GM15510 (cell line): ENCODE data around the gene SLC4A5.

Experiments used
- POLR2A ChIP-seq: IDR thresholded peaks from 3 replicates; pipeline ENCODE4 v1.6.1; 2011; ENCODE audit warnings: borderline replicate concordance; ENCODE audit not compliant: insufficient read length; ENCODE audit errors: extremely low read depth

Gene SLC4A5, protein sequence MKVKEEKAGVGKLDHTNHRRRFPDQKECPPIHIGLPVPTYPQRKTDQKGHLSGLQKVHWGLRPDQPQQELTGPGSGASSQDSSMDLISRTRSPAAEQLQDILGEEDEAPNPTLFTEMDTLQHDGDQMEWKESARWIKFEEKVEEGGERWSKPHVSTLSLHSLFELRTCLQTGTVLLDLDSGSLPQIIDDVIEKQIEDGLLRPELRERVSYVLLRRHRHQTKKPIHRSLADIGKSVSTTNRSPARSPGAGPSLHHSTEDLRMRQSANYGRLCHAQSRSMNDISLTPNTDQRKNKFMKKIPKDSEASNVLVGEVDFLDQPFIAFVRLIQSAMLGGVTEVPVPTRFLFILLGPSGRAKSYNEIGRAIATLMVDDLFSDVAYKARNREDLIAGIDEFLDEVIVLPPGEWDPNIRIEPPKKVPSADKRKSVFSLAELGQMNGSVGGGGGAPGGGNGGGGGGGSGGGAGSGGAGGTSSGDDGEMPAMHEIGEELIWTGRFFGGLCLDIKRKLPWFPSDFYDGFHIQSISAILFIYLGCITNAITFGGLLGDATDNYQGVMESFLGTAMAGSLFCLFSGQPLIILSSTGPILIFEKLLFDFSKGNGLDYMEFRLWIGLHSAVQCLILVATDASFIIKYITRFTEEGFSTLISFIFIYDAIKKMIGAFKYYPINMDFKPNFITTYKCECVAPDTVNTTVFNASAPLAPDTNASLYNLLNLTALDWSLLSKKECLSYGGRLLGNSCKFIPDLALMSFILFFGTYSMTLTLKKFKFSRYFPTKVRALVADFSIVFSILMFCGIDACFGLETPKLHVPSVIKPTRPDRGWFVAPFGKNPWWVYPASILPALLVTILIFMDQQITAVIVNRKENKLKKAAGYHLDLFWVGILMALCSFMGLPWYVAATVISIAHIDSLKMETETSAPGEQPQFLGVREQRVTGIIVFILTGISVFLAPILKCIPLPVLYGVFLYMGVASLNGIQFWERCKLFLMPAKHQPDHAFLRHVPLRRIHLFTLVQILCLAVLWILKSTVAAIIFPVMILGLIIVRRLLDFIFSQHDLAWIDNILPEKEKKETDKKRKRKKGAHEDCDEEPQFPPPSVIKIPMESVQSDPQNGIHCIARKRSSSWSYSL

DNA sequence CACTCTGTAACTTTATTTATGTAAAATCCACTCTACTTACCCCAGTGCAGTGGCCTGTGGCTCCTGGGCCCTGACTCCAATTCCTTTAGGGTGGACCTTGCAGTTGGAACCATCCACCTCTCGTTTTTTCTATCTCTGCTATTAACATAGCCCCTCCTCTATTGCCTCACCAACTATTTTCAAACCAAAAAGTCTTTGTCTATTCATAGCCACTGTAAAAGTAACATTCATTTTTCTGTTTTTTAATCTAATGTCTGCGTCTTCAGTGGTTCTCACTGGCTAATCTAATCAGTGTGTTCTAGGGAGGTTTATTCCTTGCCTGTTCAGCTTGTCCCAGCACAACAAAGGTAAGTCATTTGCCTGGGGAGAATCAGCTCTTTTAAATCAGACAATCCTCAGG lies at the start of gene SLC4A5:
TSS of gene SLC4A5 (minus strand) at position 101 of the 400 bp plus-strand sequence. CDS start 28,393 bp downstream, outside the sequence.
- no peak for TF ChIP-seq POLR2A

DNA sequence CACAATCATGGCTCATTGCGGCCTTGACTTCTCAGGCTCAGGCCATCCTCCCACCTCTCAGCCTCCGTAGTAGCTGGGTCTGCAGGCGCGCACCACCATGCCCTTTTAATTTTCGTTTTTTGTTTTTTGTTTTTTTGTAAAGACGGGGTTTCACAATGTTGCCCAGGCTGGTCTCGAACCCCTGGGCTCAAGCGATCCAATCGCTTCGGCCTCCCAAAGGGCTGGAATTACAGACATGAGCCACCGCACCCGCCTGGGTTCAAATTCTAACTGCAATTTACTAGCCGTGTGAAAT lies 49.2 kb upstream of the SLC4A5 start:
- TF ChIP-seq POLR2A: no peak

DNA sequence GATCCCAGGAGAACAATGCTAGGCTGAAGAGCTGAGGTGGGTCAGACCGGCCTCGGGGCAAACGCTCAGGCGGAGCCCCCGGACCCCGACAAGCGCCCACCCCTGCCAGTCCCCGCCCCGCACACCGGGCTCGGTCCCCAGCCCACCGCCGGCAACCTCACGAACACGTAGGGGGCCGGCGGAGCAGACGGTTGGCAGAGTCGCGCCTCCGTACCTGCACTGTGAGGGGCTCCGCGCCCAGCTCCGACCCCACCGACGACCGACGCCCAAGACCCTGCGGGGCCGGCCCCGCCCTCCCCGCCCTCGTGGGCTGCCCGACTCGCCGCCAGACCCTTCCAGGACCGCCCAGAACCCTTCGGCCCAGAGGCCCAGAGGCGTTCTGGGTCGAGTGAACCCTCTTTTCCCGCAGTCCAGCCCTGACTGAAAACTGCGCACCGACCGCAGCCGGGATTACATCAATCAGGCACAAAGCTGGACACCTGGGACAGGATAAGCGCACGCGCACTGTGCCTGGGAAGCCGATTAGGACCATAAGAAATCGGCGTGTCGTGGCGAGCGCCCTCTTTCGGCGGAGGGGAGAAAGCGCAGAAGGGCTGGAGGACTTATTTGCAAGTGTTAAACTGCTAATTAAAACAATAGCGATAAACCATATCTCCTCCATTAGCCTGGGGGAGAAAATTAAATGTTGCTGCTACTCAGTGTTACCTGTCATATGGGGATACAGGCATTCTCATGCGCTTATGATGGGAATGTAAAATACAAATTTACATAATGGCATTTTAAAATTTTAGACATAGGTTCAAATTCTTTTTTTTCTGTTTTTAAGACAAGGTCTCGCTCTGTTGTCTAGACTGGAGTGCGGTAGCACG lies 48.6 kb upstream of the SLC4A5 start:
- TF ChIP-seq POLR2A: peak; percentile 77

DNA sequence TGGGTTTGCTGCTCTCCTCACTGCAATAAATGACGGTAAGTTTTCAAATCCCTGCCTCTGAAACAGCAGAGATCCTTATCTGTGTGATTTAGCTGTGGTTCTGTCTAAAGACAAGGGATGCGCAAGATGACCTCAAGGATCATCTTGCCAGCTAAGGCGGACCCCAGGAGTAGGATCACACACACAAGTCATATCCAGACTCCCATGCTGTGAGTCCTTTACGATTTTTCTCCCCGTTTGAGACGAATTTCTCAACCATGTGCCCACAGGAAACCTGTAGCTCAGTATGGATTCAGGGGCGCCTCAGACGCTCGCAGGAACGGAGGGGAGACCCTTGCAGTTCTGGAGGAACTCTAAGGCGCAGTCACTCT lies 48.0 kb upstream of the SLC4A5 start:
- TF ChIP-seq POLR2A: no peak

DNA sequence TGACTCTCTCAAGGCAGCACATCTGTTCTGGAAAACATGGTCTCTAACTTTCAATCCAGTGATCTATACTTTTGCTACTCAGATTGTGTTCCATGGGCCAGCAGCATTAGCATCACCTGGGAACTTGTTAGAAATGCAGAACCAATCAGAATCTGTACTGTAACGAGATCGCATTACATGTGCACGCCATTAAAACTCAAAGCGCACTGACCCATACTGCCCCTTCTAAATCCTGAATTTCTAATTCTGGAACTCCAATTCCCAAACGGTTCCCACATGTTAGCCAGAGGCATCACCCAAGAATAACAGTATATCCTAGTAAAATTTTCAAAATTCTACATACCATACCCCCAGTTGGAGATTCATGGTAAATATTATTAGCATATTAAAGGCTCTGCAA lies 47.4 kb upstream of the SLC4A5 start:
- no peak for TF ChIP-seq POLR2A

DNA sequence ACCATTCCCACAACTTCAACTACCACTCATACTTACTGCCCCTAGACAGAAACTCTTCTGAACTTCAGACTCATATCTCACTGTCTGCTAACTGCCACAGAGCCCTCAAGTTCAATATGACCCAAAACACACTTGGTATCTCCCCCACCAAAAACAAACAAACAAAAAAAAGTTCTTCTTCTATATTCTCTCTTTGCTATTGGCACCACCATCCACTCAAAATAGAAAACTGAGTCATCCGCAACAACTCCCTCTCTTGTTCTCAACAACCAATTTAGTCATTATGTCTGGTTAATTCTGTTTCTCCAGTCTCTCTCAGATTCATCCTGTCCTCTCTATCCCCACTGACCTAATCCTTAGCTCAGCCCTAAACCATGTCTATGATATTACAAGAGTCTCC lies 44.1 kb upstream of the SLC4A5 start:
- TF ChIP-seq POLR2A: no peak

DNA sequence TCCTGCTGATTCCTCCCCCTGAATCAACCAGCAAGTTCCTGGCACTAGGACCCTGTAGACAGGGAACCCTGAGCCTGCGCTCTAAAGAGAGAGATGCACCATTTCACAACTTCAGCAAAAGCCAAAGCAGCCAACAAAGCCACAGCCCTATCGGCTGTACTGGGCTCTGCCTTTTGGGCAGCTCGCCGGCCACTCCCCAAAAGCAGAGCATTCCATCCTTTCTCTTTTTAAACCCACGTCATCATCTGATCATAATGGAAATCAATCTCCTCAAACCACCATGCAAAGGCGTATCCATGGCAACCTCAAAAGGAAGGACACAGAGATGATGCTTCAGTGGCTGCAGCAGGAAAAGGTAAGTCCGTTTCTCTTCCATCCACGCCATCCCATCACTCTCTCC lies 42.2 kb upstream of the SLC4A5 start:
- TF ChIP-seq POLR2A: no peak

DNA sequence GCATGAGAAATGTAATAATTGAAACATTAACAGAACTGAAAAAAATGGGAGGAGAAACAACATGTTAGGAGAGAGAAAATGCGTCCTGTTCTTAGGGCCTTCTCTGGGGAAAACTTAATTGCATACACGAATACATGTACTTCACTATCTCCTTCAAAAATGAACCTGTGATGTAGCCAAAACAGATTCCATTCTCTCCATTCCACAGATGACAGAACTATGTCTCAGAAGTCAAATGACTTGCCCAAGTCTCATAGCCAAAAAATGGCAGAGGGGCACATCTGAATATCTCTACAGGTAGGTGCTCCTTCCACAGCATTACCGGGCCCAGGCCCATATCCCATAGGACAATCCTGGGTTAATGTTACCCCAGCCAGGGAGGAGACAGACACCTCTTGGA lies 40.8 kb upstream of the SLC4A5 start:
- no peak for TF ChIP-seq POLR2A

DNA sequence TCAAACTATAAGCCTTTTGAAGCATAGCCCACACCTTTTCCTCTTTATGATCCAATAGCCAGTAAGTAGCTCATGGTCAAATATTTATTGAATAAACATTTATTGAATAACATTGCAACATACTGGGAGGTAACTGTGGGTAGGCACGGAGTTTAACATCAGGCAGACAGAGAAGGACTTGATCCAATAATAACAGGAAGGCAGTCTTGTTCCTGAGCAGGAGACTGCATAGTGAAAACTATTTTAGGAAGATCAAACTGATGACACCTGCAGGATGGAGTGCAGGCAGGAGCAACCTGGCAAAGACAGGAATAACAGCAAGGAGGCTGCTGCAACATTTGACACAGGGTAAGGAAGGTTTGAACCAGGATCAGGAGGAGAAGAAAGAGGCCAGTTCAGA lies 40.0 kb upstream of the SLC4A5 start:
- no peak for TF ChIP-seq POLR2A

DNA sequence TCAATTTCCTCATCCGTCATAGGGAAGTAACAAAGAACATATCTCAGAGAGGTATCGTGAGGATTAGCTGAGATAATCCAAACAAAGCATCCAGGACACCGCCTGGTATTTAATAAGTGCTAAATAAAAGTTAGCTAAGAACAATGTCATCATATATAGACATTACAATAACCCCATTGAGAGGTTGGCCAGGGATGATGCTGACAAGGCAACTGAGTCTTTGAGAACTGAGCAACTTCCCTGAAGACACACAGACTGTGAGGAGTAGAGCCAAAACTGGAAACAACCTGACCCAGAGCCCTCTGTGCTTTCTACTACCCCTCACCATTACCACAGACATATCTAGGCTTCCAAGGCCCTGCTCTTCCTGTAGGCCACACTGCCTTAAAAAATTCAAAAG lies 38.5 kb upstream of the SLC4A5 start:
- TF ChIP-seq POLR2A: no peak

DNA sequence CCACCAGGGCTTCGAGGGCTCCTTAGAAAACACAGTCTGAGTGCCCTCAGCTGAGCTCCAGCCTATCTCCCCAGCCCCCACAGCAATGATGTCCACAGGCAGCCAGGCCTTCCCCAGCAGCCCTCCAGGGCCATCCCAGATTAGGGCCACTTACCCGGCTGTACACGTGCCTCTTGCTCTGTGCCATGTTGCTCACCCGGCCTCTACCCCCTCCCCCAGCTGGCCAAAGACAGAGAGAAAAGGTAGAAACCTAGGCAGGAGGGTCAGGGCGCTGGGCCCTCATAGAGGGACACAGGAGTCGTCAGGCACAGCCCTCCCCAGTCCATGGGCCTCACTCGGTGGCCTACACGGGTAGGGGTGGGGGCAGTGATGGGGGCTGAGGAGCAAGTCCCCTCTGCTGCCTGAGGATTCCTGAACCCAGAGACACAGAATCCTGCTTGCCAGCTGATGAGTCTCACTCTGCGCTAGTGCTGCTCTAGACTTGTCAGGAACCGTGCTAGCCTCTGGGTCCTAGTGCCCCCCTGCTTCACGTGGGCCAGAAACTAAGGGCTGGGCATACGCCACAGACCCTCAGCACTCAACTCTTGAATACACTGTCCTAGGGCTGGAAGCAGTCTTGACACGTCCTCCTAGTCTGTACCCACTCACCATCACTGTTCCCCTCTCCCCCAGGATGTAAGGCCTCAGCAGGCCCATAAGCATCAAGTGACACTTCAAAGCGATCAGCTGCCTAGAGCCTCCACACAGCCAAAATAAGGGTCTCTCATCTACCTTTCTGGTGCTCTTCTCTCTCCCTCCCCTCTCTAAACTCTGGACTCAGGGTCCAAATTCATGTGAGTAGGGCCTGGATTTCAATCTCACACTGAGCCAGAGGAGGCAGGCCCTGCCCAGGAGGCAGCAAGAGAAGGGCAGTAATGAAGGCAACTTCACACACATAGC lies 36.9 kb upstream of the SLC4A5 start, which contains the start of gene DCTN1:
TSS of gene DCTN1 (minus strand) at position 461 of the 939 bp plus-strand sequence. CDS start at position 187, 274 bp downstream.
- TF ChIP-seq POLR2A: no peak

DNA sequence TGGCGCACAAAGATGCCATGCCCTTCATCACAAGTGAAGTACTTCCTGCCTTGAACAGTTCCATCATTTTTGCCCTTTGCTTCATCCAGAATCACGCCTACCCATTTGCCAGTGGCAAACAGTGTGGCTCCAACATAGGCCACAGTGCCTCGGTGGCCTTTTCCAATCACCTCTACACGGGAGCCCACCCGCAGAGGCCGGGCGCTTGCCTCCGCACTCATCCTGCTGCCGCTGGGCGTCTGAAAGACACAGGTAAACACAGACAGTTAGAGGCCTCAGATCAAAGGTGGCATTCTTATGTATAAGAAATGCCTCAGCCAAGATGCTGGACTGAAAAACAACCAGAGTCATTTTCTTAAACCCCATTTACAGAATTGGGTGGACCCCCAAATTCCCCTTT lies 34.8 kb upstream of the SLC4A5 start:
- no peak for TF ChIP-seq POLR2A

DNA sequence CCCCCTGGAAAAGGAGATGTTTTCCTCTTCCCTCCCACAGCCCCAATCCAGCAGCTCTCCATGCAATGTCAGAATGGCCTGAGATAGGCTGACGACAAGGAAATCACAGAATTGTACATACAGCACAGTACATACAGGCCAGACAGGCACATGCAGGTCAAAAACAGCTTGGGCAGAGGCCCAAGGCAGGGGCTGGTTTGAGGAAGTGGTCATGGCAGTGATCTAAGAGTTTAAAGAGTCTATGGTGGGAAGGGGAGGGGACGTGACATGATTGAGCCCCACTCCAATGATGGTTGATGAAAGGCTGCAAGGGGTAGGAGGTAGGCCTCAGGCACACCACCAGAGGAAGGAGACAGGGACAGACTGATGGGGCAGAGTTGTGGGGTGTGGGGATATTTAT lies 32.6 kb upstream of the SLC4A5 start:
- TF ChIP-seq POLR2A: no peak
